Urinary bladder (tissue), 4 donors: Measurements from ENCODE around the gene USP2. TPM values are rescaled to one million over a fixed set of nuclear protein-coding genes. Genes with fewer than 3 reads are reported as not detected.
"Not testable (repeated sequence)": the region's sequence is repeated elsewhere in the genome, so short reads cannot be mapped to it uniquely, and the experiment has no call there.

Experiments
- DNase-seq: peaks from one replicate; pipeline ENCODE4 v3.0.0-alpha.2; 2015; ENCODE audit errors: extremely low spot score
- H3K27ac ChIP-seq: one replicate; pipeline ENCODE4 v1.5.1; 2013; ENCODE audit warnings: low read depth, mild to moderate bottlenecking, moderate library complexity
- H3K36me3 ChIP-seq: one replicate; pipeline ENCODE4 v1.6.1; 2013; ENCODE audit warnings: mild to moderate bottlenecking, moderate library complexity; ENCODE audit not compliant: insufficient read depth
- H3K4me1 ChIP-seq: one replicate; pipeline ENCODE4 v1.6.1; 2013; ENCODE audit warnings: mild to moderate bottlenecking, moderate library complexity; ENCODE audit not compliant: insufficient read depth
- H3K4me3 ChIP-seq: one replicate; pipeline ENCODE4 v1.5.1; 2013; ENCODE audit warnings: low read depth, low read length
- WGBS: extraction: QIAGEN DNeasy Blood & Tissue Kit; methylation state at CpG from one replicate; pipeline ENCODE4 v1.1.7; 2013; 5-methylcytosine and 5-hydroxymethylcytosine counted together
- polyA plus RNA-seq: library from polyadenylated mRNA; stranded (reverse); fragments of 200-250 nt; gene quantifications from one replicate; pipeline ENCODE4 v1.2.3, GENCODE V29; 2013
- total RNA-seq: library from RNA; depleted of rRNA; stranded (reverse); fragments of >200 nt; gene quantifications from one replicate; pipeline ENCODE4 v1.2.3, GENCODE V29; 2014
- donor health status: healthy with polysubstance abuse.
- donor health status: healthy.

USP2 gene
- total and polyA plus RNA-seq, 2 donors: 1.1 to 4.8 TPM

DNA sequence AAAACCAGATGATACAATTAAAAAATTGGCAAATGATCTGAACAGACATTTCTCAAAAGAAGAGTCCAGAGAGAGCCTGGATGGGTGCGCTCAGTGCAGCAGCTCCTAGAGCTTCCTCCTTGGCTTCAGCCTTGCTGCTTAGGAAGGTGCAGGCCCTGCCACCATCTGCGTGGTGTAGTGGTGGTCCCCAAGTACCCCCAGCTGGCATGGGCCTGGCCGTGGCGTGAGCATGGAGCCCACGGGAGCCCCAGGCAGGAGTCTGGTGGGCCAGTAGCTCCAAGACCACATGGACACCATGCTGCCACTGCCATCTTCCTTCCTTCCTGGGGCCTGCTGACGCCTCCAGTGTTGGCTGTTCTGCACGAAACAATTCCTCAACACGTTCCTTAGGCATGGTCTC is 21.0 kb upstream of the USP2 start:
- WGBS: 91% methylated on average over 8 of the region's 8 CpGs
- no peak for DNase-seq
- Histone ChIP-seq H3K27ac (no peak overlapping the region), H3K36me3 (no peaks in the 10 kb centered on the region), H3K4me1 (no peaks in the 10 kb centered on the region), H3K4me3 (no peak overlapping the region)

DNA sequence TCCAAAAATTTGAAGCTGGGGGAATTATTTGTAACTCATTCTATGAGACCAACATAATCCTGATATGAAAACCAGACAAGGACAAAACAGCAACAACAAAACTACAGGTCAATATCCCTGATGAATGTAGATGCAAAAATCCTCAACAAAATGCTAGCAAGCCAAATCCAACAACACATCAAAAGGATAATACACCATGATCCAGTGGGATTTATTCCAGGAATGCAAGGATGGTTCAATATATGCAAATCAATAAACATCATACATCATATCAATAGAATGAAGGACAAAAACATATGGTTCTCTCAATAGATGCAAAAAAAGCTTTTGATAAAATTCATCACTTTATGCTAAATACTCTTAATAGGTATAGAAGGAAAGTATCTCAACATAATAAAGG is 19.4 kb upstream of the USP2 start:
- Histone ChIP-seq H3K36me3 (no peaks in the 10 kb centered on the region), H3K4me1 (no peaks in the 10 kb centered on the region)

DNA sequence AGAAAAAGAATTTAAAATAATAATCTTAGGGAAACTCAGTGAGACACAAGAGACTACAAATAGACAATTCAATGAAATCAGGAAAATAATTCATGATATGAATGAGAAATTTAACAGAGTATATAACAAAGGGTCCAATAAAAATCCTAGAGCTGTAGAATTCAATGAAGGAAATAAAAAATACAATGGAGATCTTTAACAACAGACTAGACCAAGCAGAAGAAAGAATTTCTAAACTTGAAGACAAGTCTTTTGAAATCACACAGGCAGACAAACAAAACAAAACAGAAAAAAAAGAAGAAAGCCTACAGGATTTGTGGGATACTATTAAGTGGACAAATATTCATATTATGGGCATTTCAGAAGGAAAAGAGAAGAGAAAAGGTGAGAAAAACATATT is 16.2 kb upstream of the USP2 start:
- no peak for DNase-seq
- no peaks in the 10 kb centered on the region for H3K36me3 ChIP-seq
- H3K4me3 ChIP-seq: no peak overlapping the region
- H3K27ac ChIP-seq: no peak overlapping the region
- no peaks in the 10 kb centered on the region for H3K4me1 ChIP-seq

More for the DNA sequence above, 19.4 kb upstream of the USP2 start:
- no peak overlapping the region for H3K4me3 ChIP-seq
- DNase-seq: no peak
- no peak overlapping the region for H3K27ac ChIP-seq

DNA sequence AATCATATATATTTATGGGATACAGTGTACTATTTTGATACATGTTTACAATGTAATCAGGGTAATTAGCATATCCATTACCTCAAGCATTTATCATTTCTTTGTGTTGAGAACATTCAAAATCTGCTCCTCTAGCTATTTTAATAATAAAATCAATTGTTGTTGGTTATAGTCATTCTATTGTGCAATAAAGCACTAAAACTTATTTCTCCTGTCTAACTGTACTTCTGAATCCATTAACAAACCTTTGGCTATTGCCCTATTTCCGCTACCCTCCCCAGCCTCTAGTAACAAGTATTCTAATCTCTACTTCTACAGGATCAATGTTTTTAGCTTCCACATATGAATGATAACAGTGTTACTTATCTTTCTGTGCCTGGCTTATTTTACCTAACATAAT is 15.3 kb upstream of the USP2 start:
- H3K36me3 ChIP-seq: no peaks in the 10 kb centered on the region
- DNase-seq: no peak
- WGBS: 97% methylated on average over 1 of the region's 1 CpG
- H3K4me3 ChIP-seq: no peak overlapping the region
- H3K4me1 ChIP-seq: no peaks in the 10 kb centered on the region
- no peak overlapping the region for H3K27ac ChIP-seq

DNA sequence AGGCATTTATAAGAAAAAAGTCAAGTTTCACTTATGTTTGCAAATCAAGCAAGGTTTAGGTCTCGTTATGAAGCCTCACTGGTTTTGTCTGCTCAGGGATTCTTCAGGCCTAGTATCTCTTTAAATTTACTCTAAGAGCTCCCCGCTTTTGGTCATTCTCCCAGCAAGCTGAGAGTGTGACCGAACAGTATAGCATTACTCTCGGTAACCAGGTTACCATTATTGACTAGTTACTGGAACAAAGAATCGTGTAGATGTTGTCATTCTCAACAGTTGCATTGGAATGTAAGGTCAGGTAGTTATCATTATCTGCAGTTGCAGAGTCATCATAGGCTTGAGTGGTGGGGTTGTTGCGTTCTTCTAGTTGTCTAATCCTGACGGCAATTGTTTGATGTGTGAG is 9.8 kb upstream of the USP2 start:
- DNase-seq: no peak
- Histone ChIP-seq H3K27ac (no peak overlapping the region), H3K36me3 (no peaks in the 10 kb centered on the region), H3K4me1 (no peaks in the 10 kb centered on the region), H3K4me3 (no peak overlapping the region)
- 87% methylated on average over 7 of the region's 7 CpGs for WGBS

DNA sequence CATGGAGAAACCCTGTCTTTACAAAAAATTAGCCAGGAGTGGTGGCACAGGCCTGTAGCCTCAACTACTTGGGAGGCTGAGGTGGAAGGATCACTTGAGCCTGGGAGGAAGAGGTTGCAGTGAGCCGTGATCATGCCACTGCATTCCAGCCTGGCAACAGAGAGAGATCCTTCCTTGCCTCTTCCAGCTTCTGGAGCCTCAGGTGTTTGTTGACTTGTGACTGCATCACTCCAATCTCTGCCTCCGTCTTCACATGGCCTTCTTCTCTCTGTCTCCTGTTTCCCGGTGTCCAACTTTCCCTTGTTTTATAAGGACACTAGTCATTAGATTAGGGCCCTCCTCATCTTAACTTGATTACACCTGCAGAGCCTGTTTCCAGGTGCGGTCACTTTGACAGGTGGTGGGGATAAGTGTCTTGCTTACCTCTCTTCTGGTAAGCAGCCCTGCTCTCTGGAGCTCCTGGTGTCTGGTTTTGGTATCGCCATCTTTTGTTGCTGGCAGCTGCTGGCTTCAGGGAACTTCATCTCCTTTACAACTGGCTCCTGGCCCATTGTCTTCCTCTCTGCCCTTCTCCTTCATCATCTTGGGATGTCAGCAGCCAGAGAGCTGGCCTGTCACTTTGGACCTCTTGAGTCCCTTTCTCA is 8.2 kb upstream of the USP2 start:
- DNase-seq: no peak
- WGBS: 77% methylated on average over 5 of the region's 5 CpGs

DNA sequence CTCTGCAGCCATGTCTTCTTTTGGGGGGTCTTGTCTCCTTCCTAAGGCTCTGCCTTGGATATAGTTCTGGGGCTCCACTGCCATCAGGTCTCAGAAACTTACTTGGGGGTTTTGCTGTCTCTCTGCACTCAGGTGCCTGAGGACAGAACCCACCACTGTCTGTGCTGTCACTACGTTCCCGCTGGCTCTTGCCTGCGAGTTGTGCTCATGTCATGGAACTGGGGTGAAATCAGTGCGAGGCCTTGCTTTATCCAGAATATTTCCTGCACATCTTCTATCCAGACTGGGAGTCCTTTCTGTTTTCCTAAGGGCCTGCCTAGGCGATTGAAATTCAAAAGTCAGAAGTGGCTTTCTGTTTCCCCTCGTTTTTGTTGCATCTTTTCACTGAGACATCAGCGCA is 6.6 kb upstream of the USP2 start:
- no peak overlapping the region for H3K4me3 ChIP-seq
- 88% methylated on average over 7 of the region's 7 CpGs for WGBS
- no peaks in the 10 kb centered on the region for H3K36me3 ChIP-seq
- no peak for DNase-seq
- no peaks in the 10 kb centered on the region for H3K4me1 ChIP-seq
- H3K27ac ChIP-seq: no peak overlapping the region

More for the DNA sequence above, 8.2 kb upstream of the USP2 start:
- Histone ChIP-seq H3K4me3 (no peak overlapping the region), H3K36me3 (no peaks in the 10 kb centered on the region), H3K4me1 (no peaks in the 10 kb centered on the region), H3K27ac (no peak overlapping the region)

DNA sequence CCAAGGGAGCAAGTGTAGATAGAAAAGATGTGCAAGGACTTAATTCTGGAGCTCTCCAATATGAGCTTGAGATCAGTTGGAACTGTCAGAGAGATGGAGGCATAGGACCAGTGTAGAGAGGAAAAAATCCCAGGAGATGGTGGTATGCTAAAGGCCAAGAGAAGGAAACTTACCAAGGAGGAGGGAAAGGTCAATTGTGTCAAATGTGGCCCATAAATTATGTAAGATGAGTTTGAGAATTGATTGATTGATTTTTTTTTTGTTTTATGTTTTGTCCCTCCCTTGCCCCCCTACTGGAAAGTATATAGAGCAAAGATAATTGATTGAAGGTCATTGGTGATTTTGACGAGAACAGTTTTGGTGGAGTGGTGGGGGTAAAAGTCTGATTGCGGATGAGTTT is 2.8 kb upstream of the USP2 start:
- WGBS: 91% methylated on average over 2 of the region's 2 CpGs
- no peaks in the 10 kb centered on the region for H3K4me1 ChIP-seq
- no peak for DNase-seq
- H3K4me3 ChIP-seq: no peak overlapping the region
- H3K27ac ChIP-seq: no peak overlapping the region
- H3K36me3 ChIP-seq: no peaks in the 10 kb centered on the region

DNA sequence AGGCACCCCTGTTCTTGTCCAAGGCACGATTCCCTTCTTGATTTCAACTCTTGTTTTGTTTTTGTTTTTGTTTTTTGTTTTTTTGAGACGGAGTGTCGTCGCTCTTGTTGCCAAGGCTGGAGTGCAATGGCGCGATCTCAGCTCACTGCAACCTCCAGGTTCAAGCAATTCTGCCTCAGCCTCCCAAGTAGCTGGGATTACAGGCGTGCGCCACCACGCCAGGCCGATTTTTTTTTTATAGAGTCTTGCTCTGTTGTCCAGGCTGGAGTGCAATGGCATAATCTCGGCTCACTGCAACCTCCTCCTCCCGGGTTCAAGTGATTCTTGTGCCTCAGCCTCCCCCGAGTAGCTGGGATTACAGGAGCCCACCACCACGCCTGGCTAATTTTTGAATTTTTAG is 1.0 kb upstream of the USP2 start:
- H3K27ac ChIP-seq, DNase-seq, H3K4me1 ChIP-seq, H3K36me3 ChIP-seq, H3K4me3 ChIP-seq: not testable (repeated sequence)
- WGBS: 88% methylated on average over 14 of the region's 14 CpGs

DNA sequence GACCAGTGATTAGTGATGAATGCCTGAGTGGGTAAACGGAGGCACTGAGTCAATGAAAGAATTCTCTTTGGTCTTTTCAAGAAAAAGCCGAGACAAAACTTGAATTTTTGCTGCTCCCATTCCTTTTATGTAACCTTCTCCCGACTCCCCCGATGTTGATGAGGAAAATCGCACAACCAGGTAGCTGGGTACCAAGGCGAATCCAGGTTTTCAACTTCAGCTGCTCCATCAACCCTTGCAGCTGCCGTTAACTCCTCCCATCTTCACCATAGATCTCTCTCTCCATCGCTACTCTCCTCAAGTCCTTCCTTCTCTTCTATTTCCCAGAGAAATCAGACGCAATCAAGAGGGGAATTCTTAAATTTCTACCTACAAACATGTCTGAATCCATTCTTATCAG is 611 bp upstream of the USP2 start:
- H3K4me3 ChIP-seq: peak overlapping the region; percentile 15
- H3K4me1 ChIP-seq: no peaks in the 10 kb centered on the region
- H3K27ac ChIP-seq: no peak overlapping the region
- no peak for DNase-seq
- WGBS: 6% methylated on average over 9 of the region's 9 CpGs
- H3K36me3 ChIP-seq: no peaks in the 10 kb centered on the region

DNA sequence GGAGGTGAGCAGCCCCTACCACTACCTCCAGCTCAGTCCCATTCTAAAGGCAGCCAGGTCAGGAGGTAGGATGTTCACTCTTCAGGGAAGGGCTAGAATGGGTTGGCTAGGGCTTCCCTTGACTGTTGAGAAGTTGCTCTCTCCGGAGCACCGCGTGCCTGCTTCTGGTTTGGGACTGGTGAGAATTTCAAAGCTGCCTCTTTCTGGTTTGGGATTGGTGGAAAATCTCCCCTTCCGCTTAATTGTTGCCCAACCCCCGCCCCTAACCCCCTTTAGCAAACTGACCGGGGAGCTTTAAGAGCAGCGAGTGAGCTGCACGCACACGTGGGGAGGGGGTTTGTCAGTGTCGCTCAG is 686 bp downstream of the USP2 start:
- Histone ChIP-seq H3K27ac (no peak overlapping the region), H3K4me3 (peak overlapping the region; percentile 43), H3K36me3 (no peaks in the 10 kb centered on the region), H3K4me1 (no peaks in the 10 kb centered on the region)
- no peak for DNase-seq
- 8% methylated on average over 10 of the region's 10 CpGs for WGBS

DNA sequence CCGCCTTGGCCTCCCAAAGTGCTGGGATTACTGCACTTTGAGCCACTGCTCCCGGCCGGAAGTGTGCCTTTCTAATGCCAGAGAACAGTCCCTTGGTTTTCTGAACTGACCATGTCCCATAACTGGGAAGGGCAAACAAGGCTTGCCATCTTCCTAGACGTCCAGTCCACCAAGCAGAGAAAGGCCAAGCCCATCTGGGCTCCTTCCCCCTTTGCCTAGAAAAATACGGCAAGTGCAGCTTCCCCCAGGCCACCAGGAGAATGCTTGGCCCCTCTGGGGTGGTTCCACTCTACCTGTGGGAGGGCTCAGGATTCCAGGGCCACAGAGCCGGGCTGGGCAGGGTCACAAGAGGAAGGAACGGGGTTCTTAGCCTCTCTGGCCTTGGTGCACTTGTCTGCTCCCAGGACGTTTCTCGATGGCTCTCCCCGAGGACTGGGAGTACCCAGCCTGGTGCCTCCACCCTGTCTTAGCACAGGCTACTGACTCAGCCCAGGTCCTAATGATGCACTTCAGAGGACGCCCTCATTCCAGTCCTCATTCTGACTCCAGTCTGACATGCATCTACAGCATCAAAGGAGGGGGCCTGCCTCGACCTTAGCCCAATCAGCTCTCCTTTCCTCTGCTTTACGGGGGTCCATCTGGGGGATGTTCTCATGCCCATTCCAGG is 1.2 kb downstream of the USP2 start:
- Histone ChIP-seq H3K27ac (no peak overlapping the region), H3K36me3 (no peaks in the 10 kb centered on the region), H3K4me1 (no peaks in the 10 kb centered on the region), H3K4me3 (no peak overlapping the region)
- WGBS: 78% methylated on average over 13 of the region's 13 CpGs
- DNase-seq: no peak

DNA sequence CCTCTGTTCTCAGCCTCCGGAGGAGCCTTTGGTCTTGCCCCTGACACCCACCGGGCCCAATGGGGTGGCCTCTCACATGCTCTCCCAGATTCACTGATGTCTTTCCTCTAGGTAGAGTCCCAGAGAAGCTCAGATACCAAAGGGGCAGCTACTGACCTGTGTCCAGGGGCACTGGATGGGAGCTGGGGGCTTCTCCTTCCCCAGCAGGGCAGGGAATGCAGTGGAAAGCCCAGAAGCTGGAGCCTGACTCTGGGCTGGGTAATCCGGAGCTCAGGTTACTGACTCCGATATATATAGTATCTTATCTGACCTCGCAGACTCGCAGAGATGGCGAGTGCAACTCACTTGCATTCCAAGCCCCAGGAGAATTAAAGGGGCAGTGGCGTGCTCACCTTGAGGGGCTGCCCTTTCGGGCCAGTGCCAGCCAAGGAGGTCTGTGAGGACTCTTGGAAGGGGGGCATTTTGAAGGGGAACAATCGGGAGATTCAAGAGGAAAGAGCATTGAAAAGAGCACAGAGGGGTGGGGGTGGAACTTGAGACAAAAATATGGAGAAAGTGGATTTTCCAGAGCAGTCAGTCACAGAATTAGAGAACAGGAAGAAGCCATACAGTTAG is 2.5 kb downstream of the USP2 start:
- WGBS: 60% methylated on average over 10 of the region's 10 CpGs
- H3K27ac ChIP-seq: no peak overlapping the region
- no peak overlapping the region for H3K4me3 ChIP-seq
- H3K4me1 ChIP-seq: no peaks in the 10 kb centered on the region
- no peaks in the 10 kb centered on the region for H3K36me3 ChIP-seq
- no peak for DNase-seq

DNA sequence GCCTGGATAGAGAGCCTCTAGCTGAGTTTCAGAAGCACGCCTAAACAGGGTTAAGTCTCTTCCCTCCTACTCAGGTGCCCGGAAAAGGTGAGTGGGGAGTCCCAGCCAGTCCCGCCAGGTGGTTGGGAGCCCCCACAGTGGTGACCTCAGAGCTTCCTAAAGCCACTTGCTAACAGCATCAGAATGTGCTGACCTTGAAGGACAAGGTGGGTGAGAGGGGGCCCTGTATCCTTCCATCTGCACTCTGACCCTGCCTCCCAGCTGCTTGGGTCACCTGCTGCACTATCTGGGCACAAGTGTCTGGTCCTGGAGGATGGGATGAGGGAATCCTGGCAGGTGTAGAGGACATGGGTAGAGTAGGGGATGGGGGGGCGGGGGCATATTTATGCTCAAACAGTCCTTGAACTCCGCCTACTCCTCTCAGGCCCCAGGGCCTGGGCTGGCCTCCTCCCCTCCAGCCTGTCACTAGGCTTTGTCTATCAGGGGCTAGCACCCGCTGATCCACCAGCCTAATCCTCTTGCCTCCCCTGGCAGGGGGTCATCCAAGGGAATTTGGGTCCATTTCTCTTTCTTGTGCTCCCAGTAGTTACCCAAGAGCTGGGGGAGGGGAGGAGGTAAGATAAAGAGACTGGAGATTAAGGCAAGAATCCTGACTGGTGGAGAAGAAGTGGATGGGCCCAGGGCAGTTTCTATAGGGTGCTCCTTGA is 3.4 kb downstream of the USP2 start:
- H3K27ac ChIP-seq: no peak overlapping the region
- no peaks in the 10 kb centered on the region for H3K36me3 ChIP-seq
- WGBS: 85% methylated on average over 6 of the region's 6 CpGs
- DNase-seq: no peak
- no peak overlapping the region for H3K4me3 ChIP-seq
- H3K4me1 ChIP-seq: no peaks in the 10 kb centered on the region
